ENCODE data around the gene CENPP.
A peak's percentile ranks its signal among the peaks of the same experiment; 100 is the strongest.

Gene CENPP

GRCh38 chr9:92292338-92293074 is 33.2 kb upstream of the CENPP start:
- no peak for TF ChIP-seq CTCF (IDR thresholded peaks at IDR 0.05)

GRCh38 chr9:92293075-92293354 is 32.7 kb upstream of the CENPP start:
- TF ChIP-seq CTCF (IDR thresholded peaks at IDR 0.05): no peak

GRCh38 chr9:92293452-92294296 is 32.1 kb upstream of the CENPP start, which contains the start of gene IARS1:
IARS1 (minus strand) TSS chr9:92293697; CDS start chr9:92289419, 4,278 bp downstream.
- peak; percentile 48; the same call in 1 of the 2 replicates for TF ChIP-seq CTCF (IDR thresholded peaks at IDR 0.05)

- TF ChIP-seq CTCF (IDR thresholded peaks at IDR 0.05): no peak
Measured at GRCh38 chr9:92294297-92294676, 31.5 kb upstream of the CENPP start.

GRCh38 chr9:92295240-92295790 is 30.4 kb upstream of the CENPP start:
- no peak for TF ChIP-seq CTCF (IDR thresholded peaks at IDR 0.05)

- TF ChIP-seq CTCF (IDR thresholded peaks at IDR 0.05): no peak
Measured at GRCh38 chr9:92295827-92296258, 29.9 kb upstream of the CENPP start.

- TF ChIP-seq CTCF (IDR thresholded peaks at IDR 0.05): no peak
Measured at GRCh38 chr9:92297611-92298010, 28.1 kb upstream of the CENPP start.
